ENCODE results near the gene ADK.
"Not testable (repeated sequence)": the region's sequence is repeated elsewhere in the genome, so short reads cannot be mapped to it uniquely, and the experiment has no call there.

ADK gene

GRCh38 chr10:74178042-74178791 is 27.2 kb downstream of the ADK start:
- in situ Hi-C loops (cut with MboI; ENCODE audit: low sequenced_read_pairs), result no loop called here

DNA sequence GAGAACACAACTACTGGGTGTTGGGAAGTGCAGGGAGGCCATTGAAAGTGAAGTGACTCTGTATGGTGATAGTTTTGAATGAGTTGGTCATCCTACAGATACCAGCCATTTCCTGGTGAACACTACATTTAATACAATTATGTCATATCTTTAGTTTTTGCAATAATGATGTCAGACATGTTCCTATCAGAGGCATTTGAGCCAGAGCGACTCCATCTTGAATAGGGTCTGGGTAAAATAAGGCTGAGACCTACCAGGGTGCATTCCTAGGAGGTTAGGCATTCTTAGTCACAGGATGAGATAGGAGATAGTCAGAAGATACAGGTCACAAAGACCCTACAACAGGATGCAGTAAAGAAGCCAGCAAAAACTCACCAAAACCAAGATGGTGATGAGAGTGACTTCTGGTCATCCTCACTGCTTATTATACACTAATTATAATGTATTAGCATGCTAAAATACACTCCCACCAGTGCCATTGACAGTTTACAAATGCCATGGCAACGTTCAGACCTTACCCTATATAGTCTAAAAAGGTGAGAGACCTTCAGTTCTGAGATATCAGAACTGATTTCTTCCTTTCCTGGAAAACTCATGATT is 28.2 kb downstream of the ADK start:
- in situ Hi-C loops (cut with MboI; ENCODE audit: low sequenced_read_pairs), result no loop called here

DNA sequence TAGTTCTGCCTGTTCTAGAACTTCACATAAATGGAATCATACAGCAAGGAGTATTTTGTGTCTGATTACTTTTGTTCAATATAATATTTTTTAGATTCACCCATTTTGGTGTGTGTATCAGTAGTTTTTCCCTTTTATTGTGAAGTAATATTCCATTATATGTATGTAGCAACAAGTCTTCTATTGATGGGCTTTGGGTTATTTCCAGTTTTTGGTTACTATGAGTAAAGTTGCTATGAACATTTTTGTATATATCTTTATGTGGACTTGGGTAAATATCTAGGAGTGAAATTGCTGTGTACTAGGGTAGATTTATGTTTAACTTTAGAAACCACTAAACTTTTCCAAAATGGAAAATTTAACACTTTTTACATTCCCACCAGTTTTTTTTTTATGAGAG is 35.7 kb downstream of the ADK start:
- in situ Hi-C loops (cut with MboI; ENCODE audit: low sequenced_read_pairs), result no loop called here

- in situ Hi-C loops (cut with MboI; ENCODE audit: low sequenced_read_pairs), result no loop called here
Observed at GRCh38 chr10:74187237-74187636, 36.2 kb downstream of the ADK start.

- in situ Hi-C loops (cut with MboI; ENCODE audit: low sequenced_read_pairs), result not testable (repeated sequence)
Observed at GRCh38 chr10:74188617-74189016, 37.6 kb downstream of the ADK start.

- in situ Hi-C loops (cut with MboI; ENCODE audit: low sequenced_read_pairs), result no loop called here
Observed at GRCh38 chr10:74189999-74190421, 39.0 kb downstream of the ADK start.

DNA sequence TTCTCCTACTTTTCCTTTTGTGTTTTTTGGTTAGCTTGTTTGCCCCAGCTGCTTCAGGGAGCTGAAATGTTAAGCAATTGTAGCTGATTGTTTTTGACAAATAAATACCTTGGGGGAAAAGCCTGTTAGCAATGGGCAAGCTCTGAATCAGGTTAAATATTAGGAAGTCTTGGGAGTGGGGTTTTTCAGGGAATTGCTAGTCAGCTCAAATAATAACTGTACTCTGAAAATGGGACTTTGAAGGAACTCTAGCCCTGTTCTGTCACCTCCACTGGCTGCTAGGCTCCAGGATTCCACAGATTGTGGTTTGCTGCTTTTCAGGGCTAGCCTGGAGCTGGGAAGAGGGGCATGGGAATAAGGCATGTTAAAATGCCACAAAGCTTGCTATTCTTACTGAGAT is 39.5 kb downstream of the ADK start:
- in situ Hi-C loops (cut with MboI; ENCODE audit: low sequenced_read_pairs), result no loop called here

DNA sequence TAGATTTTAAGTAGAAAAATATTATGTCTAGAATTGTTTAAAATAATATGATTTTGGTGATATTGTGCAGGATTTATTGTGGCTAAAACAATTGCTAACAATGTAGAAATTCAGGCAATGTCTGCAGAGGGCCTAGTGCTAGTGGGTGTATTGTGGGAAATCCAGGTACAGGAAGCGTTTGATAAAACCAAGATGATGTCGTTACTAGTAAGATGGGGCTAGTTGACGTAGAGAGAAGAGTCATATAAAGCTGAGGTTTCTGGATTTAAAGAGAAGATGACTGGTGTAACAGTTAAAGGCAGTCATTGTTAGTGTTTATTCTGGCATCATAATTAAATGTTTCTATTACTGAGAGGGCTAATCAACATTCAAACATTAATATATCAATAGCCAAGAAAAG is 43.5 kb downstream of the ADK start:
- in situ Hi-C loops (cut with MboI; ENCODE audit: low sequenced_read_pairs), result no loop called here

DNA sequence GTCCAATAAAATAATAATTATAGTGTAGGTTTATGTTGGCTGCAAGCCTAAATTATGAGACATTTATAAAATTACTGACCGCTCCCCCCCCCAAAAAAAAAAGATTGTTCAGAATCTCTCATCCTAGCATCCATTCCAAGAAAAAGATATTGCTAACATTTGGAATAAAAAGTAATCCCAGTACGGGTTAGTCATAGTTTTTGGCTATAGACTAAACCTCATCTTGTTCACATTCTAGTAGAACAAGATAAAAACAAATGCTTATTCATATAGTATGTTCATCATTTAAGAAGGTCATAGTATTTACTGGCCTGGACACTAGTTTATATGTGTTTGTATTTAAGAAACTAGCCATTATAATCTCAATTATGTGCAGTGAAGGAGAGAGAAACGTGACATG is 44.0 kb downstream of the ADK start:
- in situ Hi-C loops (cut with MboI; ENCODE audit: low sequenced_read_pairs), result no loop called here

DNA sequence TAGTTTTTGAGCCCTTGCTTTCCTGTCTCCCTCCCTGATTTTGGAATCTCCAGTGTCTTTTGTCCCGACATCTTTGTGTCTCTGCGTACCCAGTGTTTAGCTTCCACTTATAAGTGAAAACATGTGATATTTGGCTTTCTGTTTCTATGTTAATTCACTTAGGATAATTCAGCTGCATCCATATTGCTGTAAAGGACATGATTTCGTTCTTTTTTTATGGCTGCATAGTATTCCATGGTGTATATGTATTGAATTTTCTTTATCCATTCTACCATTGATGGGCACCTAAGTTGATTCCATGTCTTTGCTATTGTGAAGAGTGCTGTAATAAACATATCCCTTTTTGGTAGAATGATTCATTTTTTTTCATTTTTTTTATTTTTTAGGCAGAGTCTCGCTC is 48.3 kb downstream of the ADK start:
- in situ Hi-C loops (cut with MboI; ENCODE audit: low sequenced_read_pairs), result no loop called here

- in situ Hi-C loops (cut with MboI; ENCODE audit: low sequenced_read_pairs), result no loop called here
Observed at GRCh38 chr10:74202356-74202755, 51.3 kb downstream of the ADK start.

DNA sequence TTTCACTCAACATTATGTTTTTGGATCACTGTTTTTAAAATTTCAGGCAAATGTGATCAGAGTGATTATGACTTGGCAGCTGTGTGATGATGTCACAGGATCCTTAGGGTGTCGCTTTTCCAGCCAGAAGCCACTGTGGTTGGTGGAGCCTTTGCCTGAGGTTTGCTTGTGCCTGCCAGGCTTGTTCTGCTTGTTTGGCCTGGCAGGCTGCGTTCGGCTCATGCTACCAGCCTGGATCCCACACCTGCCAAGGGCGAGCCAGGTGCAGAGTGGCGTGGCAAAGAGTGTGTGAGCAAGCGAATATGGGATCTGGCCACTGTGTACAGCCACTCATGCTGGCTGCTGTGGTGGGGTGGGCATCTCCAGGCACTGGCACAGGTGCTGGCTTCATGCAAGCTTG is 55.7 kb downstream of the ADK start:
- in situ Hi-C loops (cut with MboI; ENCODE audit: low sequenced_read_pairs), result no loop called here

DNA sequence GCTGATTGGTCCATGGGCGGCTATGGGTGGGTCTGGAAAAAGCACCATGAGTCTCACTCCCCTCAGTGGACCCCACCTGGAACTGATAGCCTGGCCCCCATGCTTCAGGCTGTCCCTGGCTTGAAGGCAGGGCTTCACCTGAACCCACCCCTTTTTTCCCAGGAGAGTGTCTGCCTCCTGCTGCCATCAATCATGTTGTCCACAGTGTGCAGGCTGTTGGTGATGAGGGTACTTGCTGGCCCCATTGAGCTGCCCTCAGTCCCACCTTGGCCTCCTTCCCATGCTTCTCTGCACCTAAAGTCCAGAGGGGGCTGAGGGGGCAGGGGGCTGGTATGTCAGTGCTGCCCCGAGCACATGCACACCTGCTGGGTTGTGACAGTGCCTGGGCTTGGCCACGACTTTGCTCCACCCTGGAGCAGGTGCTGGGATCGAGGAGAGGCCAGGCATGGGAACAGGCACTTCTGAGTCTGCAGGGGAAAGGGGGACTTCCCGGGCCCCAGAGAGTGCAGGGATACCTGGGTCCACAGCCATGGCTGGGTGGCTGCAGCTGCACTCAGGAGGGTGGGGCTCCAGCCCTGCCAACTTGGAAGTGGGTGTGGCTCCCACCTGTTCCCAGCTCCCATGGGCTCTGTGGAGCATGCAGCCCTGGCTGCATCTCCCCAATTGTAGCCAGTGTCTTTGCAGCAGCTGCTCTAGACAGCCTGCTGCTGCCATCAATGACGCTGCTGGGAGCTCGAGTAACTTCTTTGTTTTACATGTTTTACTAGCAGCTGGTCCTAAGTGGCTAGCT is 56.9 kb downstream of the ADK start:
- in situ Hi-C loops (cut with MboI; ENCODE audit: low sequenced_read_pairs), result no loop called here

DNA sequence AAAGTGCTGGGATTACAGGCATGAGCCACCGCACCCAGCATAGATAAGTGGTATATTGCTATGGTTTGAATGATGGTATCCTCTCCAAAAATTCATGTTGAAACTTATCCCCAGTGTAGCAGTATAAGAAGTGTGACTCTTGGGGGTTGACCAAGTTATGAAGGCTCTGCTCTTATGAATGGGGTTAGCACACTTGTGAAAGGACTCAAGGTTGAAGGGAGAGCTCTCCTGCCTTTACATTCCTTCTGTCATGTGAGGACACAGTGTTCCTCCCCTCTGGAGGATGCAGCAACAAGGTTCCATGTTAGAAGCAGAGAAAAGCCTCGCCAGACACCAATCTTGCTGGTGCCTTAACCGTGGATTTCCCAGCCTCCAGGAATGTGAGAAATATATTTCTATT is 58.0 kb downstream of the ADK start:
- in situ Hi-C loops (cut with MboI; ENCODE audit: low sequenced_read_pairs), result no loop called here

GRCh38 chr10:74213019-74213418 is 62.0 kb downstream of the ADK start:
- in situ Hi-C loops (cut with MboI; ENCODE audit: low sequenced_read_pairs), result no loop called here

DNA sequence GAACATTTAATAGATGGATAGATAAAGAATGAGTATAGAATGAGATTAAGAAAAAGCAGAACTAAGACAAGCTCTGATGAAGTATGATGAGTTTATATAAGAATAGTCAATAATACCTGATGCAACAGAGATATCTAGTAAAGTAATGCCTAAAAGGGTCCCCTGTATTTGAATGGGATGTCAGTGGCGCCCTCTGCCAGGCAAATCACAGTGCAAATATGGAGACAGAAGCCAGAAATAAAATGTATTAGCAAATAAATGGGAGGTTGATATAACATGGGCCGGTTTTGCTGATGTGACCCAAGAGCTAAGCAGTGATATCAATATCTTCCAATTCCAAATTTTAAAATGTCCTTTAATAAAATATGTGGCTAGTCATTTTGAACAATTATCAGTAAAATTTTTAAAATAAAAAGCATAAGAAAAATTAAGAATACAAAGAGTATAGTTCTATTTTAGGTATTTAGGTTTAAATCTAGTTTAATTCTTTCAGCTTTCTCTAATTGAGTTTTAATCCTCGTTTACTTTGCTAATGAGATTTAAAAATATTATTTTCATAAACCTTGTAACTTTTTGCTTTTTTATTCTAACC is 62.6 kb downstream of the ADK start:
- in situ Hi-C loops (cut with MboI; ENCODE audit: low sequenced_read_pairs), result no loop called here

- in situ Hi-C loops (cut with MboI; ENCODE audit: low sequenced_read_pairs), result not testable (repeated sequence)
Observed at GRCh38 chr10:74217110-74217509, 66.1 kb downstream of the ADK start.

DNA sequence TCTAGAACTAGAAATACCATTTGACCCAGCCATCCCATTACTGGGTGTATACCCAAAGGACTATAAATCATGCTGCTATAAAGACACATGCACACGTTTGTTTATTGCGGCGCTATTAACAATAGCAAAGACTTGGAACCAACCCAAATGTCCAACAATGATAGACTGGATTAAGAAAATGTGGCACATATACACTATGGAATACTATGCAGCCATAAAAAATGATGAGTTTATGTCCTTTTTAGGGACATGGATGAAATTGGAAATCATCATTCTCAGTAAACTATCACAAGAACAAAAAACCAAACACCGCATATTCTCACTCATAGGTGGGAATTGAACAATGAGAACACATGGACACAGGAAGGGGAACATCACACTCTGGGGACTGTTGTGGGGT is 71.4 kb downstream of the ADK start:
- in situ Hi-C loops (cut with MboI; ENCODE audit: low sequenced_read_pairs), result not testable (repeated sequence)

GRCh38 chr10:74223755-74224529 is 72.9 kb downstream of the ADK start:
- in situ Hi-C loops (cut with MboI; ENCODE audit: low sequenced_read_pairs), result no loop called here

- in situ Hi-C loops (cut with MboI; ENCODE audit: low sequenced_read_pairs), result no loop called here
Observed at GRCh38 chr10:74227697-74228424, 76.8 kb downstream of the ADK start.

Data from HL-60/S4 treated with phorbol 12-myristate 13-acetate at 8.2 ng/mL for 4 days and 3 days (cell line).